Measurements from ENCODE around the gene EXOSC10. TPM values are rescaled to one million over a fixed set of nuclear protein-coding genes. Genes with fewer than 3 reads are reported as not detected.
"Not testable (repeated sequence)": the region's sequence is repeated elsewhere in the genome, so short reads cannot be mapped to it uniquely, and the experiment has no call there.

The EXOSC10 gene
- total and polyA plus RNA-seq, 2 experiments from 2014 or later = 47.0 to 47.2 TPM

GRCh38 chr1:11098931-11099309 lies 749 bp downstream of the EXOSC10 start:
- 18% methylated on average over 5 of the region's 5 CpGs for WGBS (ENCODE audit: low lambda C conversion rate, missing lambda C conversion rate)
- TF ChIP-seq EZH2 (IDR thresholded peaks at IDR 0.05; ENCODE audit: borderline replicate concordance) = no peak
- TF ChIP-seq CTCF (IDR thresholded peaks at IDR 0.05; ENCODE audit: poor library complexity) = no peak
- no peak for TF ChIP-seq EZH2phosphoT487 (IDR thresholded peaks at IDR 0.05; ENCODE audit: low read depth, severe bottlenecking, unreplicated experiment)
- H3K79me2 ChIP-seq = peaks cover 21% of the 10 kb centered on the region
- no peaks in the 10 kb centered on the region for H3K9me2 ChIP-seq (replicated peaks; ENCODE audit: insufficient read depth)
- peak overlapping the region; percentile 100 for H2AFZ ChIP-seq
- H4K20me1 ChIP-seq (ENCODE audit: insufficient read depth, poor library complexity, severe bottlenecking) = no peaks in the 10 kb centered on the region
- no peaks in the 10 kb centered on the region for H3K27me3 ChIP-seq
- H3K27ac ChIP-seq = peak overlapping the region; percentile 90
- H3K36me3 ChIP-seq (replicated peaks; ENCODE audit: insufficient read depth, low read depth) = no peaks in the 10 kb centered on the region
- H3K4me3 ChIP-seq = peak overlapping the region; percentile 93
- no peaks in the 10 kb centered on the region for H3K9me3 ChIP-seq (ENCODE audit: low read depth)
- peak overlapping the region; percentile 86 for H3K4me2 ChIP-seq
- DNase-seq (ENCODE audit: low spot score) = no peak
- H3K4me1 ChIP-seq (ENCODE audit: insufficient read depth) = peaks cover 11% of the 10 kb centered on the region

GRCh38 chr1:11083784-11084183 lies 15.9 kb downstream of the EXOSC10 start:
- not testable (repeated sequence) for H3K9me3 ChIP-seq (ENCODE audit: low read depth); H3K4me1 ChIP-seq (ENCODE audit: insufficient read depth); DNase-seq (ENCODE audit: low spot score); H3K36me3 ChIP-seq (replicated peaks; ENCODE audit: insufficient read depth, low read depth); H3K4me2 ChIP-seq; H3K9me2 ChIP-seq (replicated peaks; ENCODE audit: insufficient read depth); H2AFZ ChIP-seq; H4K20me1 ChIP-seq (ENCODE audit: insufficient read depth, poor library complexity, severe bottlenecking); H3K79me2 ChIP-seq; H3K4me3 ChIP-seq; H3K27me3 ChIP-seq; H3K27ac ChIP-seq
- 94% methylated on average over 3 of the region's 3 CpGs for WGBS (ENCODE audit: low lambda C conversion rate, missing lambda C conversion rate)

GRCh38 chr1:11080931-11081330 lies 18.7 kb downstream of the EXOSC10 start:
- TF ChIP-seq EZH2 (IDR thresholded peaks at IDR 0.05; ENCODE audit: borderline replicate concordance) (no peak), EZH2phosphoT487 (IDR thresholded peaks at IDR 0.05; ENCODE audit: low read depth, severe bottlenecking, unreplicated experiment) (no peak), CTCF (IDR thresholded peaks at IDR 0.05; ENCODE audit: poor library complexity) (no peak)
- H3K79me2 ChIP-seq = no peaks in the 10 kb centered on the region
- H3K4me3 ChIP-seq = no peak overlapping the region
- 94% methylated on average over 11 of the region's 12 CpGs for WGBS (ENCODE audit: low lambda C conversion rate, missing lambda C conversion rate)
- H3K27me3 ChIP-seq = no peaks in the 10 kb centered on the region
- no peaks in the 10 kb centered on the region for H3K4me1 ChIP-seq (ENCODE audit: insufficient read depth)
- no peaks in the 10 kb centered on the region for H3K9me3 ChIP-seq (ENCODE audit: low read depth)
- H3K9me2 ChIP-seq (replicated peaks; ENCODE audit: insufficient read depth) = no peaks in the 10 kb centered on the region
- no peak overlapping the region for H2AFZ ChIP-seq
- no peaks in the 10 kb centered on the region for H4K20me1 ChIP-seq (ENCODE audit: insufficient read depth, poor library complexity, severe bottlenecking)
- H3K27ac ChIP-seq = no peak overlapping the region
- no peaks in the 10 kb centered on the region for H3K36me3 ChIP-seq (replicated peaks; ENCODE audit: insufficient read depth, low read depth)
- DNase-seq (ENCODE audit: low spot score) = no peak
- no peak overlapping the region for H3K4me2 ChIP-seq

- no peaks in the 10 kb centered on the region for H3K36me3 ChIP-seq (replicated peaks; ENCODE audit: insufficient read depth, low read depth)
- H4K20me1 ChIP-seq (ENCODE audit: insufficient read depth, poor library complexity, severe bottlenecking) = no peaks in the 10 kb centered on the region
- H3K79me2 ChIP-seq = no peaks in the 10 kb centered on the region
- no peaks in the 10 kb centered on the region for H3K9me3 ChIP-seq (ENCODE audit: low read depth)
- no peaks in the 10 kb centered on the region for H3K9me2 ChIP-seq (replicated peaks; ENCODE audit: insufficient read depth)
- H3K4me3 ChIP-seq = no peak overlapping the region
- no peak overlapping the region for H3K27ac ChIP-seq
- no peaks in the 10 kb centered on the region for H3K4me1 ChIP-seq (ENCODE audit: insufficient read depth)
- no peak for TF ChIP-seq CTCF (IDR thresholded peaks at IDR 0.05; ENCODE audit: poor library complexity)
- no peak for TF ChIP-seq EZH2 (IDR thresholded peaks at IDR 0.05; ENCODE audit: borderline replicate concordance)
- no peak for TF ChIP-seq EZH2phosphoT487 (IDR thresholded peaks at IDR 0.05; ENCODE audit: low read depth, severe bottlenecking, unreplicated experiment)
- 100% methylated on average over 2 of the region's 2 CpGs for WGBS (ENCODE audit: low lambda C conversion rate, missing lambda C conversion rate)
- H3K27me3 ChIP-seq = no peaks in the 10 kb centered on the region
- H2AFZ ChIP-seq = no peak overlapping the region
- no peak overlapping the region for H3K4me2 ChIP-seq
- no peak for DNase-seq (ENCODE audit: low spot score)
These were observed 21.0 kb downstream of the EXOSC10 start for GRCh38 chr1:11078631-11079030.

GRCh38 chr1:11073398-11073797 lies 26.3 kb downstream of the EXOSC10 start:
- not testable (repeated sequence) for DNase-seq (ENCODE audit: low spot score); H3K79me2 ChIP-seq; H3K4me1 ChIP-seq (ENCODE audit: insufficient read depth); H3K36me3 ChIP-seq (replicated peaks; ENCODE audit: insufficient read depth, low read depth); H3K9me2 ChIP-seq (replicated peaks; ENCODE audit: insufficient read depth); H3K9me3 ChIP-seq (ENCODE audit: low read depth); H3K4me3 ChIP-seq; H2AFZ ChIP-seq; H3K27me3 ChIP-seq; H4K20me1 ChIP-seq (ENCODE audit: insufficient read depth, poor library complexity, severe bottlenecking); H3K4me2 ChIP-seq; H3K27ac ChIP-seq
- WGBS (ENCODE audit: low lambda C conversion rate, missing lambda C conversion rate) = 97% methylated on average over 7 of the region's 7 CpGs

Measured in hepatocyte (in vitro differentiated cells).